ENCODE measurements around the gene RIN3.

Gene RIN3

DNA sequence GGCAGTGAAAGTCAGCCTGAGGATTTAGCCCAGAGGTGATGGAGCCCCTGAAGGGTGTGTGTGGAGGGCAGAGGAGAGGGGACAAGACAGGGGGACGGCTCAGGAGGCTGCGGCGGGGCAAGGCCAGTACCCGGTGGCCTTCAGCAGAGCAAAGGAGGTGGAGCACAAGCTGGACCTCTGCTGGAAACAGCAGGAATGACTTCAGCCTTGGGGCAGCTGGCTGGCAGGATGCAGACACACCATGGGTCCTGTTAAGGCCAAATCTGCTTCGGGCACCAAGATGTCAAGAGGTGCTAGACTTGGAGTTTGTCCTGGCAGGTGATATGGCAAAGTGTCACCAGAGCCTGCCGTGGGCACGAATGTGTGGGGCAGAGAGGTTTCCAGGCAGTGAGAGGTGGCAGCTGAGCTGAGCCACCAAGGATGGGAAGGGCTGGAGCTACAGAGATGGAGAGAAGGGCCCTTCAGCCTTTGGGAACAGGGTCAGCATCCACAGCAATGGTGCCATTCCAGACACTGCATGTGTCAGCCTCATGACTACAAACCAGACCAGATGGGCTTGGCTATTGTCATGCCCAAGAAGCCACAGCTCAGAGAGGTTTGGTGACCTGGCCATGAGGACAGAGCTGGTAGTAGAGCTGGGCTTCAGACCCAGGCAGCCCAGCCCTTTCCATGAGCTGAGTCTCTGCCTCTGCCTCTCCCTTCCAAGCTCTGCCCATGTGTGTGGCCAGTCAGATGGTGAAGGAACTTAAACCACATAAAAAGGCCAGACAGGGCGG, 142.9 kb downstream of the RIN3 start:
- no peak overlapping the region for H3K4me2 ChIP-seq (ENCODE audit: low read depth, low read length)
- no peak overlapping the region for H3K9ac ChIP-seq (ENCODE audit: low read length)
- H3K4me1 ChIP-seq (ENCODE audit: low read length): no peaks in the 10 kb centered on the region
- H3K27me3 ChIP-seq (replicated peaks; ENCODE audit: insufficient read depth, low read length): no peaks in the 10 kb centered on the region
- H3K9me2 ChIP-seq (replicated peaks; ENCODE audit: insufficient read depth, low read length): no peaks in the 10 kb centered on the region
- H3K79me2 ChIP-seq (ENCODE audit: low read length): no peaks in the 10 kb centered on the region
- DNase-seq: no peak
- no peaks in the 10 kb centered on the region for H4K20me1 ChIP-seq (ENCODE audit: insufficient read depth, low read length)
- no peak overlapping the region for H3K27ac ChIP-seq (ENCODE audit: low read length)
- H3F3A ChIP-seq (ENCODE audit: insufficient read depth, low read length): no peaks in the 10 kb centered on the region
- H3K36me3 ChIP-seq (replicated peaks; ENCODE audit: insufficient read depth, low read length): no peaks in the 10 kb centered on the region
- TF ChIP-seq EZH2phosphoT487 (IDR thresholded peaks at IDR 0.05; ENCODE audit: low read length) (no peak), EZH2 (optimal IDR thresholded peaks at IDR 0.05; ENCODE audit: low read depth, low read length) (no peak)
- TF ChIP-seq, protein P1, sequence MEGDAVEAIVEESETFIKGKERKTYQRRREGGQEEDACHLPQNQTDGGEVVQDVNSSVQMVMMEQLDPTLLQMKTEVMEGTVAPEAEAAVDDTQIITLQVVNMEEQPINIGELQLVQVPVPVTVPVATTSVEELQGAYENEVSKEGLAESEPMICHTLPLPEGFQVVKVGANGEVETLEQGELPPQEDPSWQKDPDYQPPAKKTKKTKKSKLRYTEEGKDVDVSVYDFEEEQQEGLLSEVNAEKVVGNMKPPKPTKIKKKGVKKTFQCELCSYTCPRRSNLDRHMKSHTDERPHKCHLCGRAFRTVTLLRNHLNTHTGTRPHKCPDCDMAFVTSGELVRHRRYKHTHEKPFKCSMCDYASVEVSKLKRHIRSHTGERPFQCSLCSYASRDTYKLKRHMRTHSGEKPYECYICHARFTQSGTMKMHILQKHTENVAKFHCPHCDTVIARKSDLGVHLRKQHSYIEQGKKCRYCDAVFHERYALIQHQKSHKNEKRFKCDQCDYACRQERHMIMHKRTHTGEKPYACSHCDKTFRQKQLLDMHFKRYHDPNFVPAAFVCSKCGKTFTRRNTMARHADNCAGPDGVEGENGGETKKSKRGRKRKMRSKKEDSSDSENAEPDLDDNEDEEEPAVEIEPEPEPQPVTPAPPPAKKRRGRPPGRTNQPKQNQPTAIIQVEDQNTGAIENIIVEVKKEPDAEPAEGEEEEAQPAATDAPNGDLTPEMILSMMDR (IDR thresholded peaks at IDR 0.05; ENCODE audit: low read length): no peak
- no peak overlapping the region for H2AFZ ChIP-seq (ENCODE audit: low read length)
- no peaks in the 10 kb centered on the region for H3K9me3 ChIP-seq (replicated peaks; ENCODE audit: insufficient read depth, low read length)
- no peak overlapping the region for H3K4me3 ChIP-seq (ENCODE audit: low read length)

DNA sequence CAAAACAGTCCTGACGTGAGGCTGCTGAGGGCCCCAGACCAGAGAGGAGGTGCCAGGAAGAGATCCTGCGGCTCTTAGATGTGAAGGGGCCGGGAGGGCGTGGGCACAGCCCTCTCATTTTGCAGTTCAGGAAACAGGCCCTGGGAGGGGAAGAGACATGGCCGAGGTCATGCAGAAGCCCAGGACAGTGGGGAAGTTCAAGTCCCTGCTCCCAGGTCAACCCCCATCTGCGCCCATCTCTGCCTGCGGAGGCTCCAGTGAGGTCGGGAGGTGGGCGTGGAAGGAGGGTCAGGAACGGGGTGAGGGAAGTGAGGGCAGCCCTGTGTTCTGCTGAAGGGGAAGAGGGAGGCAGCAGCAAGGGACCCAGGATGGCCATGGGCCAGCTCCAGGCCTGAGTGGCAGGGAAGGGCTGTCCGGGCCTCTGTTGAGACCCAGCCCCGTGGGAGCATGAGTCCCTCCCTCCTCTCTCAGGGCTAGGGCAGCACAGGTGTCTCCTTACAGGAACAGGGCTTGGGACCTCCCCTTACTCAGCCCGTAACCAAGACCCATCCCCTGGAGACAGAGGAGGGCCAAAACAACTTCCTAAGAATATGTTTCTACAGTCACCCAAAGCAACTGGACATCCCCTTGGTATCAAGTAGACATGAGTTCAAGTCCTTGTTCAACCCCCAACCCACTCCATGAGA, 144.0 kb downstream of the RIN3 start:
- DNase-seq: no peak

DNA sequence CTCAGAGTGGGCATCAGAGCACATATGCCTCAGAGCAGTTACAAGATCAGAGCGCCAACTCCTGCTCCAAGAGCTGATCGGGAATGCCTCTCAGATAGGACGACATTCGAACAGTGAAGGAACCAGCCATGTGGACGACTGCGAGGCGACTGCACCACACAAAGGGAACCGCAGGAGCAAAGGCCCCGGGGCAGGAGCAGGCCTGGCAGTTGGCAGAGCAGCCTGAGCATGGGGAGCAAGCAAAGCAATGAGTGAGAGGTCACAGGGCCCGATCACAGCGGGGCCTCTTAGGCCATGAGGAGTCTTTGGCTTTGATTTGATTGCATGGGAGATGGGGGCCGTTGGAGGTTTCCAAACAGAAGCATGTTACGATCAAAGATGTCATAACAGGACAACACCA, 144.6 kb downstream of the RIN3 start:
- H3K27ac ChIP-seq (ENCODE audit: low read length): no peak overlapping the region
- H3K4me3 ChIP-seq (ENCODE audit: low read length): no peak overlapping the region
- no peaks in the 10 kb centered on the region for H3K4me1 ChIP-seq (ENCODE audit: low read length)
- TF ChIP-seq, protein P1 (IDR thresholded peaks at IDR 0.05; ENCODE audit: low read length): no peak
- no peak for TF ChIP-seq EZH2phosphoT487 (IDR thresholded peaks at IDR 0.05; ENCODE audit: low read length)
- no peak for TF ChIP-seq EZH2 (optimal IDR thresholded peaks at IDR 0.05; ENCODE audit: low read depth, low read length)
- H3F3A ChIP-seq (ENCODE audit: insufficient read depth, low read length): no peaks in the 10 kb centered on the region
- H3K36me3 ChIP-seq (replicated peaks; ENCODE audit: insufficient read depth, low read length): no peaks in the 10 kb centered on the region
- H3K9me3 ChIP-seq (replicated peaks; ENCODE audit: insufficient read depth, low read length): no peaks in the 10 kb centered on the region
- DNase-seq: no peak
- H2AFZ ChIP-seq (ENCODE audit: low read length): no peak overlapping the region
- H3K4me2 ChIP-seq (ENCODE audit: low read depth, low read length): no peak overlapping the region
- H3K9me2 ChIP-seq (replicated peaks; ENCODE audit: insufficient read depth, low read length): no peaks in the 10 kb centered on the region
- no peak overlapping the region for H3K9ac ChIP-seq (ENCODE audit: low read length)
- no peaks in the 10 kb centered on the region for H3K27me3 ChIP-seq (replicated peaks; ENCODE audit: insufficient read depth, low read length)
- no peaks in the 10 kb centered on the region for H3K79me2 ChIP-seq (ENCODE audit: low read length)
- no peaks in the 10 kb centered on the region for H4K20me1 ChIP-seq (ENCODE audit: insufficient read depth, low read length)

More for the DNA sequence above, 144.0 kb downstream of the RIN3 start:
- Histone ChIP-seq H3K9me3 (replicated peaks; ENCODE audit: insufficient read depth, low read length) (no peaks in the 10 kb centered on the region), H3K9me2 (replicated peaks; ENCODE audit: insufficient read depth, low read length) (no peaks in the 10 kb centered on the region), H2AFZ (ENCODE audit: low read length) (no peak overlapping the region), H3F3A (ENCODE audit: insufficient read depth, low read length) (no peaks in the 10 kb centered on the region), H3K4me3 (ENCODE audit: low read length) (no peak overlapping the region), H3K27me3 (replicated peaks; ENCODE audit: insufficient read depth, low read length) (no peaks in the 10 kb centered on the region), H3K79me2 (ENCODE audit: low read length) (no peaks in the 10 kb centered on the region), H3K4me2 (ENCODE audit: low read depth, low read length) (no peak overlapping the region), H3K36me3 (replicated peaks; ENCODE audit: insufficient read depth, low read length) (no peaks in the 10 kb centered on the region), H4K20me1 (ENCODE audit: insufficient read depth, low read length) (no peaks in the 10 kb centered on the region), H3K27ac (ENCODE audit: low read length) (no peak overlapping the region), H3K4me1 (ENCODE audit: low read length) (no peaks in the 10 kb centered on the region), H3K9ac (ENCODE audit: low read length) (no peak overlapping the region)
- TF ChIP-seq EZH2phosphoT487 (IDR thresholded peaks at IDR 0.05; ENCODE audit: low read length): no peak
- TF ChIP-seq EZH2 (optimal IDR thresholded peaks at IDR 0.05; ENCODE audit: low read depth, low read length): no peak
- TF ChIP-seq, protein P1 (IDR thresholded peaks at IDR 0.05; ENCODE audit: low read length): no peak
